Non-pigmented ciliary epithelial cell (primary cell): ENCODE results near the gene KL.
A peak's percentile ranks its signal among the peaks of the same experiment; 100 is the strongest.

Source experiments
- DNase-seq: peaks from one replicate; pipeline ENCODE4 v3.0.0-alpha.2; 2010; ENCODE audit warnings: low read depth

KL gene

GRCh38 chr13:33016414-33017322, at the start of gene KL:
Gene KL (plus strand): TSS chr13:33016423. CDS start chr13:33016441, 18 bp downstream.
- DNase-seq: no peak

- no peak for DNase-seq
These were observed 48.5 kb upstream of the KL start for GRCh38 chr13:32967584-32968182.

- DNase-seq: no peak
These were observed 47.9 kb upstream of the KL start for GRCh38 chr13:32968316-32968715.

- DNase-seq: no peak
These were observed 47.4 kb upstream of the KL start for GRCh38 chr13:32968793-32969192.

- peak; percentile 19 for DNase-seq
These were observed 46.7 kb upstream of the KL start for GRCh38 chr13:32969516-32969941.

DNA sequence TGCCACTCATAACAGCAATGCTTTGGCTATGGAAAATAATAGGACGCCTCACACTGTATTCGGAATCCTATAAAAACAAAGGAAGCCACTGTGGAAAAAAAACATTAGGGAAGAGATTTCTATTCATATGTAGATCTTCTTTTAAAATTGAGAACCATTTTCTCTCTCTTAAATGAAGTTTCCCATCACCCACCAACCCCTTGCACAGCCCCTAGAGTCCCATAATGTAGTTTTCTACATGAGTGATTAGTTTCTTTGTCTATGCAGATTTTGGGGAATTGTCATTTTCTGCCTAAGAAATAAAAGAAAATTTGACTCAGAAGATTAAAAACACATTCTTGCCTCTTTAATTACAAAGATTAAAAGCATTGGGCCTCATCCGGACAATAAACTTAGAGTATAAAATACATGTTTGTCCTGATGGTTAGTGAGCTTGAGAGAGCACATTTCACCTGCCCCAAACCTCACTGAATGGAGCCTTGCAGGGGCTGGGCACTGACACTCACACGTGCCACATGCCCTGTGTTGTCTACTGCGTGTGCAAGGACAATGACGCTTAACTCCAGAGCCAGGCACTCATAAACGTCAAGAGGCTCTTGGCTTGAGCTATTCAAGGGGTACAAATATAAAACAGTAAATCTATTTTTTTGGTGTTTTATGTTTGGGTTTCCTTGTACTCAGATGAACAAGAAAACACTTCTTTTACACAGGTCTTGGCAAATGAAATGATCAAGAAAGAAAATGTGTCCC, 40.0 kb upstream of the KL start:
- DNase-seq: no peak

- no peak for DNase-seq
These were observed 39.3 kb upstream of the KL start for GRCh38 chr13:32976912-32977311.

DNA sequence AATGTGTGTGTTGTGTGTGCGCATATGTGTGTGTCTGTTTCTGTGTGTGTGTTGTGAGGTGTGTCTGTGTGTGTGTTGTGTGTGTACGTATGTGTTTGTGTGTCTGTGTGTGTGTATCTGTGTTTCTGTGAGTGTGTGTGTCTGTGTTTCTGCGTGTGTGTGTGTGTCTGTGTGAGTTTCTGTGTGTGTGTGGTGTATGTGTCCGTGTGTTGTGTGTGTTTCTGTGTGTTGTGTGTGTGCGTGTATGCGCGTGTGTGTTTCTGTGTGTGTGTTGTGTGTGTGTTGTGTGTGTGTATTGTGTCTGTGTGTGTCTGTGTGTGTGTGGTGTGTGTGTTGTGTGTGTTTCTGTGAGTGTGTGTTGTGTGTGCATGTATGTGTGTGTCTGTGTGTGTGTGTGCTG, 38.9 kb upstream of the KL start:
- DNase-seq: no peak

GRCh38 chr13:32978278-32978677, 37.9 kb upstream of the KL start:
- no peak for DNase-seq

DNA sequence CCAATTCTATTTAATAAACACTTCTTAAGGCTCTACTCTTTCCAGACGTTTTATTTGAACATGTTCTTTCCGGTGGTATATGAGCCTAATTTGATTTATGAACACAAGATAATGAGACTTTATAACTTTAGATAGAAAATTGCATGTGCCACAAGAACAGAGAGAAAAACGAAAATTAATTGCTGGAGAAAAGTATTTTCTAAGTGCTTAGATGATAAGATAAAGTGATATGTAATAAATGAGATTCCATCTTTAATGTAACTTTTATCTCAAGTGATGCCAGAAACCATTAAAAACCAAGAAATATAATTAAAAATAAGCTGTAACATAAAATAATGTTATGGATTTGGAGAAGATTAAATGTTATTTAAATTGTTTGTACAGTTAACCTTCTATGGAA, 33.2 kb upstream of the KL start:
- DNase-seq: no peak

GRCh38 chr13:32984857-32985626, 31.2 kb upstream of the KL start:
- DNase-seq: no peak

- DNase-seq: no peak
These were observed 29.7 kb upstream of the KL start for GRCh38 chr13:32986552-32986951.

- no peak for DNase-seq
These were observed 28.8 kb upstream of the KL start for GRCh38 chr13:32987462-32987861.

DNA sequence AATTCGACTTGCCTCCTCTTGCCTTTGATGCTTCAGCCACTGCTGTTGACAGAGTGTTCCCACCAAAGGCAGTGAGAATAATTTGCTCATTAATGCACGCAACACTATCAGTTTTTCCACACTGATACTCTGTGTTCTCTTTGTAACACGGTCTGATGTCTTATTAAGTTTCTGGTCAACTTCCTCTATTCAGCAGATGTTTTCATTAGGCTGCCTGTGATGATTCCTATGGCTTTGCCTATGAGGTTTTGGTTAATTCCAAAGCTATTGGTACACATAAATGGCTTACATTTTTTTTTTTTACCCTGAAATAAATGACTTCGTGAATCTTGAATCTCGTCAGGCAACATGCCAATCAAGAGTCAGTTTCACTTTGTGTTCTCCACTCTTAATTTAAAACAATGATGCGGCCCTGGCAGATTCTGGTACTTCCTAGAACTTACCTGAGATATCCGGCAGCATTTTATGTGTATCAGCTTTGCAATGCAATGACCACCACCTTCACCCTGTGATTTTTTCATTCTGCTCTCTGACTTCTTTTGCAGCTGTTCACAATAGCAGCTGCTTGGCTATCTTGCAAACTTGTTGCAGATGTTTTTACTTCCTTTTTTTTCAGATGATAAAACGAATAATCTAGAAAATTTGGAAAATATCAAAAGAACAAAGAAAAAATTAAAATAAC, 27.5 kb upstream of the KL start:
- DNase-seq: no peak

DNA sequence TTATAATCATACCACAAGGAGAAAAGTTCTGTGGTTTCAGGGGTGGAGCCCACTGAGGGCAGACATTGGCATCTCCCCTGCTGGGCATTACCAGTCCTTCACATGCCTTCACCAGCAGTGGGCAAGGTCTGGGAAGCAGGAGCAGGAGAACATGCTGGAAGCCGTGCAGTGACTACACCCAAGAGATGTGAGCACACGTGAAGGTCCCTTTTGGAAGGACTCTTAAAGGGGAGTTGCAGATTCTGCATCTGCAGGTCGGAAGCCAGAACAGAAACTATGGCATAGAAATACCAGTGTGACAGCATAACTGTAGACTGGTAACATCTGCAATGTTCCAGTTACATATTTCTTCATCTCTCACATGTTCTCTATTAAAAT, 26.9 kb upstream of the KL start:
- DNase-seq: no peak

- DNase-seq: no peak
These were observed 26.3 kb upstream of the KL start for GRCh38 chr13:32989942-32990341.

GRCh38 chr13:32993145-32993544, 23.1 kb upstream of the KL start:
- no peak for DNase-seq

DNA sequence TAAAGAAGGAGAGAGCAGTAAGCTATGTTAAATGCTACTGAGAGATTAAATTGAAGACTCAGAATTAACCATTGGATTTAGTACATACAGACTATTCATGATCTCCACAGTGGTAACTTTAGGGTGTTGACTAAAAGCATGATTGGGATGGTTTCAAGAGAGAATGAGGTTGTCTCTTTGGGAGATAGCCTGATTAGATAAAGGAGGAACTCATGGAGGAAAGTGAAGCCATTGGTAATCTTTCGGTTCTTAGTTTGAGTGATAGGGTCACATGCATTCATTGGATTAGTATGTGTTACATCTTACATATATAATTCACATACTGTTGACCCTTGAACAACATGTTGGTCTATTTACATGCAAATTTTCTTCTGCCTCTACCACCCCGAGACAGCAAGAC, 18.8 kb upstream of the KL start:
- no peak for DNase-seq

DNA sequence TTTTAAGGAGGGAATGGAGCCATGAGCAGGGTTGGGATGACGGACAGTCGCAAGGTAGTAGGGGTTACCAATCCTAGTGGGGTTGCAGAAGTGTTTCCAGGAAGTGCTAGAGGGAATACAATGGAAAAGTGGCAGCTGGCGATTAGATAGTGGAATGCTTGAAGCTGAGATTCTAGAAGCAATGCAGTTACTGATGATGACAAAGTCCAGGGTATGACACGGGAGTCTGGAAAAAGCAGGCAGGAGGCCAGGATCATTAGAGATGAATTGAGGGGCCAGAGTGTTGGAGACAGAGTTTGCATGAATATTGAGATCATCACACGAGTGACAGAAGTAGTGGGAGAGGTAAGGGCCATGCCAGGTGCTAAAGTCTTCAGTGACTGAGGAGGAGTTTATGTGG, 17.3 kb upstream of the KL start:
- DNase-seq: no peak

DNA sequence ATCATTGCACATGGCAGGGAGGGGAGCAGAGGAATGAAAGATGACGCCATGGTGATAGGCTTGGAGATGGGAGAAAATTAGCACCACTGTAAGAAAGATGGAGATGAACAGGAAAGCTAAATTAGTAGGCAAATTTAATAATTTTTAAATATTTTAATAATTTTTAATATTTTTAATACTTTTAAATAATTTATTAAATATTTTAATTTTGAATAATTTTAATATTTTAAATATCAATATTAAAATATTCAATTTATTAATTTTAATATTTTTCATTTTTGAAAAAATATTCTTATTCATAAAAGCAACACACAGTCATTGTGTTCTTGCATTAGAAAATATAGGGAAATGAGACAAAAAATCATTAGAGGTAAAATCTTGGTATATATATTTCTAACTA, 15.9 kb upstream of the KL start:
- no peak for DNase-seq

DNA sequence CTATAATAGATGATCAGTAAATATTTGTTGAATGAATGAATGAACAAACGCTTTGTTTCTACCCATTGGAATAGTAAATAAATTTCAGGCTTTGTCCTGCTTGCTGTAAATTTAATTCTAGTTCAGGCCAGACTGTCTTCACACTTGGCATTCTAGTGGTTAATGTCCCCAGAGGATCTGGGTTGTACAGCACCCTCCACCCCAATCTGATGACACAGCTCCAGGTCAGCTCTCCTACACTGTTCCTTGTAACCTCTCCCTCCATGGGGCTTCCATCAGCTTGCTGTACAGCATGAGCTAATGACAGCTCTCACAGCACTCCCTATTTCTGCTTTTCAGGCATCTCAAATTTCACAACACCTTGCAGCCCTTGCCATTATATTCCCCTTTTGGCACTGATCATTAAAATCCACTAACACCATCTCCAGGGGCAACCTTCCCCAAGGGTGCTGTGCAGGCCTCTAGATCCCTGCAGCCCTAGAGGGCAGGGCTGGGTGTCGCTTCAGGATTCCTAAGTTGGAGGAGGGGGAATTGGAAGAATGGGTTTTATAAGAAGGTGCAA, 12.7 kb upstream of the KL start:
- DNase-seq: no peak
